CD4-positive, alpha-beta T cell treated with Interleukin-2 at 100 ng/mL for 4 hours (primary cell): ENCODE measurements around the gene CILP.
"Not testable (repeated sequence)": the region's sequence is repeated elsewhere in the genome, so short reads cannot be mapped to it uniquely, and the experiment has no call there.

Experiments used
- DNase-seq: peaks from one replicate; pipeline ENCODE4 v3.0.0-alpha.2; 2020; ENCODE audit warnings: low spot score

Gene CILP

DNA sequence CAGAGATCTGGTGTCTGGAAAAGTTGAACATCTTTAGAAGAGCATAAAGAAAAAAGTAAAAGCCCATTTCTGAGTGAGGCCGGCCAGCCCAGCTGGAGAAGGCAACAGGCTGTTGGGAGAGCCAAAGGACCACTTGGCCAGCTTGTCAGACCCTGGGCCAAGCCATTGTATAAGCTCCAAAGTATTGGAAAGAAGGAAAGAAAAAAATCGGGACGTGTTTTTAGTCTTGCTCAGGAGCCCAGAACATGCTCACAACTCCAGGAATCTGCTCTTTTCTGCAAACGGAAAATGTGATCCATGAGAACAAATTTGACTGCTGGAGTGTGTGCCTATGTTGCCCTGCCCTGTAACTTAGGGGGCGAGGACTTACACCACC is 15.7 kb downstream of the CILP start:
- no peak for DNase-seq

DNA sequence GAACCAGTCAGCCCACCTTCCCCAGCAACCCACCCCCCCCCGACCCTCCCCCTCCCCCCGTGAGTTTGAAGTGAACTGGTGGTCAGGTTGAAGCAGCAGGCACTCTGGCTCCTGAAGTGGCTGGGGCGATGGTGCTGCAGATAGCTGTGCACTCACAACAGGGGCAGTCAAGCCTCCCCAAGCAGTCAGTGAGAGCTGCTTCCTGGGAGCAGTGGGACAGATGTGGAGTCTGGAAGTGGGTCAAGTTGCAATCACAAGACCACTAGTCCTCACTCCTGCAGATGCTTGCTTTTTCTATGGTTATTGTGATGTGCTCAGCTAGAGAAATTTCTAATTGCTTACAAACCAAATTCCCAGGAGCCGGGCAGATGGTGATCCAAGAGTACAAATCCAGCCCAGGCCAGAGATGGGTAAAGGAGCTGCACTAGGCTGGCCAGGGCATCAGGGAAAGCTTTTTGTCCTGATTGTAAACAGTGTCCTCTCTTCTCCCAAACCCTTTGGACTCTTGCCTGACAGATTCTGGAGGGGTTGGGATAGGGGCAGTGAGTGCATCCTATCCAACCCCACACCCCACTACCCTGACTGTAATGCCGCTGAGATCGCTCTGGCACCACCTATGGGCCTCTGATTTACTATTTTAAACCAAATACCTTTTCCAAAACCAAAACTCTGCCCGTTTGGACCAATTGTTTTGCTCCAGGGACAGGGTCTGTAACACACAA is 16.3 kb downstream of the CILP start:
- no peak for DNase-seq

DNA sequence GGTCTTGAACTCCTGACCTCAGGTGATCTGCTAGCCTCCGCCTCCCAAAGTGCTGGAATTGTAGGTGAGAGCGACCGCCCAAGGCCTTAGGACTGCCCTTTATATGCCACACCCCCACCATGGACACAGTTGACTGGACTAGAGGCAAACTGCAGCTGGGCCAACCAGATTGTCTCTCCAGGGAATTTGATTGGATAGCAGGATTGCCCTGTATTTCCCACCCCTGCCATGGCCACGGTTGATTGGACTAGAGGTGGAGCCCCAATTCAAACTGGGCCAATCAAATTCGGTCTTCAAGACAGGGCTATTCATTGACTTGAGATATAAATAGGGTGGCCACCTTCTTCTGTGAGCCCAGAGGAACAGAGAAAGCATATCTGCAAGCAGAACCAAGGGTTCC is 19.3 kb downstream of the CILP start:
- DNase-seq: no peak

DNA sequence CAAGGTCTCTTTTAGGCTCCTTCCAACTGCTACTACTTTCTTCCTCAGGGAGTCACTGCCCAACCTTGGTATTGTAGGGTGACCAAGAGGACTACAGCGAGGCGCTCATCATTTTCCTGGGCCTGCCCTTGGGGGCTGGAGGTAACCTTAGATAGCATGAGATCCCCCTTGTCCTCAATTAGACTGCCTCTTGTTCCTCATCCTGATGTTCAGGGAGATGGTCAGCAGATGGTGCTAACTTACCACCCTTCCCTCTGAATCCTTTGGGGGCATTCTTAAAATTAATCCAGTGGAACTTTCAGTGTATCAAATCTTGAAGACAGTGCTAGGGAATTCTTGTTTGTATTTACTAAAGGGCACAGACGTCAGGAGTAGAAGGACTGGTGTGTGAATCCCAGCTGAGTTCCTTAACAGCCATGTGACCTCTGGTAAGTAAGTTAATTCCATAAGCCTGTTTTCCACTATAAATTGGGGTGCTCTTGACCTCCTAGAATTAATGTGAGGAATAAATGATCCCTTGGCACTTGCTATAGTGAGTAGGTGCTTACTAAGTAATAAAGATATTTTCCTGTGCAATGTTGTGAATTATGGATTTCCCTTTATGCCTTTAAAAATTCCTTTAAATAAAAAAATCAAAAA is 22.1 kb downstream of the CILP start:
- DNase-seq: peak; percentile 9

DNA sequence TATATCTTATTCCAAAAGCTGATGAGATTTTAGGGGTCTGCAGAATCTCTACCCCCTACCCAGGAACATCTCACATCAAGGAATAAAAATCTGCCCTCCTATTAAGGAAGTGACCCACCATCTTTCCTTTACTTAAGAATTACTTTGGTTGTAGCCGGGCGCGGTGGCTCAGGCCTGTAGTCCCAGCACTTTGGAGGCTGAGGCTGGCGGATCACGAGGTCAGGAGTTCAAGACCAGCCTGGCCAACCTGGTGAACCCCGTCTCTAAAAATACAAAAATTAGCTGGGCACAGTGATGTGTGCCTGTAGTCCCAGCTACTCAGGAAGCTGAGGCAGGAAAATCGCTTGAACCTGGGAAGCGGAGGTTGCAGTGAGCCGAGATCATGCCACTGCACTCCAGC is 22.8 kb downstream of the CILP start:
- DNase-seq: not testable (repeated sequence)

DNA sequence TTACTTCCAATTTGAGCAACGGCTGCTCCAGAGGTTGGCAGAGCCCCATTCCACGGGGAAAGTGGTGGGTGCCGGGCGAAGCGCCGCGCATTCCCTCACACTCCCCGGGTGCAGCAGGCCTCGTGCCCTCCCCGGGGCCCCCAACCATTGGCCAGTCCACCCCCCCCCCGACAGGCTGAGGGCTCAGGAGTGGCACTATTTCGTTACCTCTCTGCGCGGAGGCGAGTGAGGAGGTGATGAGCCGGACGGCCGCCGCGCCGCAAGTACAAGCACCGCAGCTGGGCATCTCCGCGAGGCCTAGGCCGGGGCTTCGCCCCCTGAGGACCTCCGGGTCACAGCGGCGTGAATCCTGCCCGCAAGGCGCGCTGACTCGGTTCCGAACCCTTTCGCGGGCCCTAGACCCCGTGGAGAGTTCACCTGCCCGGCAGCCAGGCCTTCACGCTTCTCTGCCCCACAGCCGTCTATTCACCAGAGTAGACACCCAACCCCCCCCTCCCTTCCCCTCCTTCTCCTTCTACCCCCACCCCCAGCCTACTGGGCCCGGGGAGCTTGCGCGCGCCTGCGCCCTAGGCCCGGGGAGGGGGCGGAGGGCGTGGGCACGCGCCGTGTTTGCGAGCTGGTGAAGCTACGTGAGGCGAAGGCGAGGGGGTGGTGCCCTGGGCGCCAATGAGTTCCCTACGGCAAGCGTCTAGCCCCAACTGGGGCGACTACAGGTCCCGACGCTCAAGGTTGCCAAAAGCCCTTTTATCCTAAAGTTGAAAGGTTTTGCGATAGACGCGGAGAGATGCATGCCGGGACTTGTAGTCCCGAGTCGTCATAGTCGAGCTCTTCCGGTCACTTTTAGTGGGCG is 26.2 kb downstream of the CILP start, which contains the start of gene CLPX:
Gene CLPX (minus strand): TSS at position 475 of the 850 bp plus-strand sequence. CDS start 189 bp downstream, at position 286.
- peak; percentile 94 for DNase-seq

DNA sequence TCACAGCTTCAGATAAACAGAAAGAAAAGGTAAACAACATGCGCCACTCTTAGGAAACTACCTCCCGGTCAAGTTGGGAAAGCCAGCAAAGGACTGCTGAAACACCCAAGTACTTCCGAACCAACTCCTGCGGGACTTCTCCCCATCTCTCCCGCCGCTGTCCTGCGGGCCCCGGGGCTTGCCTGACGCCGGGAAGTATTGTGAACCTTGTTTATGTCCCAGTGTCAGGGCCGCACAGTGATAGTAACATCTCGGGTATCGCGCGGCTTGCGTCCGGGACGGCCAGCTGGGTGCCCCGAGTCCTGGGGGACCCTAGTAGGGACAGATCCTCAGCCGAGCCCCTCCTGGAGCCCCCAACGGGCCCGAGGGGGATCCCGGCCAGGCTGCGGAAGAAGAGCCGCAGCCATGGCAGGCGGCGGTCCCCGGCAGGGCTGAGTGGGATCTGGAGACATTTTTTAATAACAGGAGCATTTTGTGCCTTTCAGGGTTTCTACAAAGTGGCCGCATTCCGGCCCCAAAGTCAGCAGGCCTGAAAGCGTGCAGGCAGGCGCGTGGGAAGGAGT is 26.9 kb downstream of the CILP start:
- peak; percentile 22 for DNase-seq

DNA sequence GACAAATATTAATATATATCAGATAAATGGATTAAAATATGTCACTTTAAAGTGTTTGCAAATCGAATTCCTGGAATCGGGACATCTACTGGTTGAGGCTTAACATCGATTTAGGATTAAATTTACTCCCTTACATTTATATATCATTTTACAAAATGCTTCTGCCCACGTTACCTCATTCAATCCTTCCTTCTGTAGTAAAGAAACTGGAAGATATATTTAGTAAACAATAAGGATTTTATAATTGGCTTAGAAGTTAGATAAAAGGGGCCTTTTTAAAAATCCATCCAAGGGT is 27.5 kb downstream of the CILP start:
- no peak for DNase-seq

DNA sequence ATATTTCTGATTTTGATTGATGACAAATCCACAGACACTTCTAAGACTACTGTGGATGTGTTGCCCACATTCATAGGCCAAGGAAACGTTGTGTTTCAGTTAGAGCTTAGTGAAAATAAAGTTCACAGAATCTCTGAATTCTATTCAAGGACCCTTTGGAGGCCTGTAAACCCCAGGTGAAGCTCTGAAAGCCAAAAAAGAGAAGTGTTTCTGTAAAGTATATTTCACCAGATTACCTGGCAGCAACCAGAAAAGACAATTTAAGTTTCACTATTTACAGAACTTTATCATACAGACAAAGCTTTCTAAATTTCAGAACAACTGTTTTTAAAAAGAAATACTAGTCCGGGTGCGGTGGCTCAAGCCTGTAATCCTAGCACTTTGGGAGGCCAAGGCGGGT is 28.7 kb downstream of the CILP start:
- no peak for DNase-seq

DNA sequence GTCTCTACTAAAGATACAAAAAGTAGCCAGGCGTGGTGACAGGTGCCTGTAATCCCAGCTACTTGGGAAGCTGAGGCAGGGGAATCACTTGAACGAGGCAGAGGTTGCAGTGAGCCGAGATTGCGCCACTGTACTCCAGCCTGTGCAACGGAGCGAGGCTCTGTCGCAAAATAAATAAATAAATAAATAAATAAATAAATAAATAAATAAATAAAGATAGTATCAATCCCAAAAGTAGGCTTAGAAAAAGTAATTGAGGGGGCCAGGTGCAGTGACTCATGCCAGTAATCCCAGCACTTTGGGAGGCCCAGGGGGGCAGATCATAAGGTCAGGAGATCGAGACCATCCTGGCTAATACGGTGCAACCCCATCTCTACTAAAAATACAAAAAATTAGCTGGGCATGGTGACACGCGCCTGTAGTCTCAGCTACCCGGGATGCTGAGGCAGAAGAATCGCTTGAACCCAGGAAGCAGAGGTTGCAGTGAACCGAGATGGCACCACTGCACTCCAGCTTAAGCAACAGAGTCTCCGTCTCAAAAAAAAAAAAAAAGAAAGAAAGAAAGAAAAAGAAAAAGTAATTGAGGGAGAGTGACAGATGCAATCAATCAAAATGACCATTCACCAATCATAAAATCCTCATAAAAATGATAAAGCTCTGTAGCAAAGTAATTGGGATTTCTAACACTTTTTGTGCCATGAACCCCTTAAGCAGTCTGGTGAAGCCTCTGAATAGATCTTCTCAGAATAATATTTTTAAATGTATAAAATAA is 29.5 kb downstream of the CILP start:
- not testable (repeated sequence) for DNase-seq

DNA sequence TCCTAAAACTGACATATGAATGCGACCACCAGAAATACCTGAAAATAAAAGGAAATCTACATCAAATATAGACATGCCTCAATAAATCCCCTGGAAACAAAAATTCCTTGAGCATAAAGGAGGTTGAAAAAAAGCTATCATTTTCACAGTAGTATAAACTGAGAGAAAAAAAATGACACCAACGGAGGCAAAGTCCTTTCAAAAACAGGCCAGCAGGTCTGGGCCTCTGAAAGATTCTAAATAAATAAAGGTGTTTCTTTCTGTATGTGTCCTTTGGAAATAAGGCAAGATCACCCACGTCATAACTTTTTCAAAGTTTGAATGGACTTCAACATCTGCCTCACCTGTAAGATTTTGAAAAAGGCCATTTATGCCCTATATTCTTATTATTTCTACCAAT is 31.1 kb downstream of the CILP start:
- DNase-seq: no peak

DNA sequence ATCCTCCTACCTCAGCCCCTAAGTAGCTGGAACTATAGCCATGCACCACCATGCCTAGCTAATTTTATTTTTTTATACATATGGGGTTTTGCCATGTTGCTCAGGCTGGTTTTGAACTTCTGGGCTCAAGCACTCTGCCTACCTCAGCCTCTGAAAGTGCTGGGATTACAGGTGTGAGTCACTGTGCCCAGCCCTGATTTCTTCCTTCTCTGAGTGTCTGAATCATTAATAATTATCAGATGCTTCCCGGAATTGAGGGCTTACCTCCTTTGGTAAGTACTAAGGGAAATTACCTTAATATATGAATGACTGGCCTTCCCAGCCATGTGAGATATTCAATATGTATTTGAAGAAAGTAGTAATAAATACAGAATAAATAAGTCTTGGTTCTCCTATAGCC is 33.4 kb downstream of the CILP start:
- DNase-seq: no peak

DNA sequence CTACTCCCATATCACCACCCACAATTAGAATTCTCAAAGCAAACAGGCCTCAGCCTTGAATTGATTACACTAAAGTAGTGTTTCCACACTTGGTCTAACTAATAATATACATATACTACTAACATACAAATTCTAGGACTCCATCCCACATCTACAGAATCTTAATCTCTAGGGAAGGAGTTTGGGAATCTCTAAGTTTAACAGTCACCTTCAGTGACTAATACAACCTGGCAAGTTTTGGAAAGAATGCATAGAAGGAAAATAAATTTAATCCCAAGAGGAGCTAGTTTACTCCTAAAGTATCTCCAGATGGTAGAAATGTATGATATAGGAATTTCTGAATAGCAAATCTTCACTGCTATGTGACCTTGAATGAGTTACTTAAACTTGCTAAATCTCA is 35.2 kb downstream of the CILP start:
- DNase-seq: no peak

DNA sequence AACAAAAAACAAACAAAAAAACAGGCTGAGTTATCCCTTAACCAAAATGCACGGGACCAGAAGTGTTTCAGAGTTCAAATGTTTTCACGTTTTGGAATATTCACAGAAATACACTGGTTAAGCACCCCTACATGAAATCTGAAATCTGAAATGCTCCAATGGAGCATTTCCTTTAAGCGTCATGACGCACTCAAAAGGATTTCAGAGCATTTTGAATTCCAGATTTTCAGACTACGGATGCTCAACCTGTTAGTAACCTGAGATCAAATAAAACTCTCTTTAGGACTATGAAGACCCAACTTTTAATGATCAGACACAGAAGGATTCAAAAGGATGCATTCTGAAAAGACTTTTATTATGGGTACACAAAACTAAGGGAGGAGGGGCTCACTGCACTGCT is 35.8 kb downstream of the CILP start:
- no peak for DNase-seq

DNA sequence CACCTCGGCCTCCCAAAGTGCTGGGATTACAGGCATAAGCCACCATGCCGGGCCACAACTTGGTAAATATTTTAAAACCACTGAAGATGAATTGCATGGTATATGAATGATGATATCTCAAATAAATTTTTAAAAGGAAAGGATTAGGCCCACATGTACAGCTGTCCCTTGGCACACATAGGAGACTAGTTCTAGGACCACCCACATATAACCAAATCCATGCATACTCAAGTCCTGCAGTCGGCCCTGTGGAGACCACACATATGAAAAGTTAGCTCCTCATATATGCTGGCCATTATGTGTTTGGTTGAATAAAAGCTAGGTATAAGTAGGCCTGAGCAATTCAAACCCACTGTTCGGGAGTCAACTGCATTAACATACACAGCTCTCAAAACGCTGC is 36.8 kb downstream of the CILP start:
- no peak for DNase-seq

DNA sequence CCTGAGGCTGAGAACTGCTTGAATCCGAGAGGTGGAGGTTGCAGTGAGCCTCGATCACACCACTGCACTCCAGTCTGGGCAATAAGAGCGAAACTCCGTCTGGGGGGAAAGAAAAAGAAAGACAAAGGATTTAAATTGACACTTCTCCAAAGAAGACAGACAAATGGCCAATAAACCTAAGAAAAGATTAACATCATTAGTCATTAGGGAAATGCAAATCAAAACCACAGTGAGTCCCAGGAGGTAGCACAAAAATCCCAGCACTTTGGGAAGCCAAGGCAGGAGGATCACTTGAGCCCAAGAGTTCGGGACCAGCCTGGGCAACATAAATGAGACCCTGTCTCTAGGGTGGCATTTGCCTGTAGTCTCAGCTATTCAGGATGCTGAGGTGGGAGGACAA is 38.7 kb downstream of the CILP start:
- no peak for DNase-seq

DNA sequence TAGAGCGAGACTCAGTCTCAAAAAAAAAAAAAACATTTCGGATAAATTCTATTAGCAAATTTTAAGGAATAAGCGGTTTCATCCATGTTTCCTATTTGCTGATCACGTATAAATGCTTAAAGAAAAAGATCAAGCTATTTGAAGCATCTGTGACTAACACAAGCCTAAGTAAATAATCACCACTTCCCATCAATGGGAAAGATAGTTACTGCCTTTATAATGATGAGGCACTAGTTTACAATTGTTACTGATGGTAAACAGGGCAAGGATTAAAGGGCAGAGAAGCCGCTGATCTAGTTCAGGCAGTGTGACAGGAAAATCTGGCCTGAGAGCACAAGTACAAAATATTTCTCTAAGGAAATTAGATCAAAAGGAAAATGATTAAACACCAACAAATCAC is 39.8 kb downstream of the CILP start:
- no peak for DNase-seq

DNA sequence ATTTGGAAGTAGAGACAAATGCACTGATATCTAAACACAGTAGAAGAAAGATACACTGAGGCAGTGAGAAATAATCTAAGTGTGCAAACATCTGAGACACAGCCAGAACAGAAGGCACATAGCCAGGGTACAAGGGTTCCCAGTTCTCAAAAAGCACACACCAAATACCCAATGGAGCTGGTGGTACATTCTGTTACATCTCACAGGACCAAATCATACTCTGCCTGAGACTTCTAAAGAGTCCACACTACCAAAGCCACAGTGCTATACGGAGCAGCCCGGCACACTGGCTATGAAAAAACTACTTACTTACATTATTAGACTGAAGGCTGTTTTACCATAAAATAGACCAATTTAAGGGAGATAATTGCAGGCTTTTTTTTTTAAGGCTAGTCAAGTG is 45.4 kb downstream of the CILP start:
- no peak for DNase-seq

DNA sequence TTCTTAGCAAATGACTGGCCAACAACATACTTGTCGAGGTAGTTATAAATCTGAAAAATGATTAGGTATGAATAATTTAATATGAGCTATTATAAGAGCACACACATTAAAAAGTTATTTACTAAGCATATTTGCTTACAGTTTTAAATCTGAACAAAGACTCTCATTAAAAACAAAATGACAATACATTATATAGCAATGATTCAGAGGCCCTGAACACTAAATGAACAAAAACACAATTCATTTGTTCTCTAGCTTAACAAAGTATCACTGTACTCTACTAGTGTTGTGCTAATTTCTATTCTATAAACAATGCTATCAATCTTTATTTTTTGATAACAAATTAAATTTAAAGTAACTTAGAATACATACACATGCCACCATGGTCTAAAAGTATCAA is 47.1 kb downstream of the CILP start:
- no peak for DNase-seq

DNA sequence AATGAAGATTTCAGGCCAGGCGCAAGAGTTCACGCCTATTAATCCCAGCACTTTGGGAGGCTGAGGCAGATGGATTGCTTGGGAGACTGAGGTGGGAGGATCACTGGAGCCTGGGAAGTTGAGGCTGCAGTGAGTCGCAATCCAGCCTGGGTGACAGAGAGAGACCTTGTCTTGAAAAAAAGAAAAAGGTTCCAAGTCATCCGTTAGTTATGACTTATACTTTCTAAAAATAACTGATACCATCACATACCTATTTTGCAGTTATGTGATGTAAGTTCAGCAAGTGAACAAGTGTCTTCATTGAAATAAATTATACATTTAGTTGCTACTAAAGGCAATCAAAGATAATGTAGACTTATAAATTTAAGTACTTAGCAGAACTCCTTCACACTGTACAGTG is 48.2 kb downstream of the CILP start:
- no peak for DNase-seq

DNA sequence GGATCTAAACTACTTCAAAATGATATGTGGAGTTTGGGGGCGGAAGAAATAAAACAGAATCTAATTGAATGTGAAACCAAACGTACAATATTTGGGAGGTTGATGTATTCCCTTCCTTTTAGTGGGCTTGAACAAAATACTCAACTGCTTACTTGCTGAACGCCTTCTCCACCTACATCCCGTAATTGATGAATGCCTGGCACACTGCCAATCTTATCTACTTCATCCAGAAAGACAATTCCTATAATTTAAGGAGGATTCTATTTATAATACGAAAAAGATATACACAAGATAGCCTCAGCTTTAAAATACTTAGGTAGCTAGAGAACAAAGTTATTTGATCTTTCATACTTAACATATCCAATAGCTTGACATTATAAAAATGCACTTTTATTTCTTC is 54.6 kb downstream of the CILP start:
- DNase-seq: no peak

DNA sequence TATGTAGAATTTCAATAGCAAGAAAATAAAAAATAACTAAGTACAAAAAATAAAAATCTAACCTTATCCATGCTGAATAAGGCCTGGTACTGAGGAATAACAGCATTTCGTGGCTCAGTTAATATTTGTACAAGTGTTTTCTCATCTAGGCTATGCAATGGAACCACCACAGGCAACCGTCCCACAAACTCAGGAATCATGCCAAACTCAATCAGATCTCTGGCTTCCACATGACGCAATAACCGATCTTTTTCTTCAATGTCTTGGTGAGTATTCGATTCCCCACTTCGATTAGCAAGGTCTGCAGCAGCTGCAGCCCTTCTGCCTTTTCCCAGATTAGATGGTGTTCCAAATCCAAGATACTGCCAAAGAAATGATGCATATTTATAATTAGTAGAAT is 56.6 kb downstream of the CILP start:
- no peak for DNase-seq
